Measurements from ENCODE around the gene CTDP1. TPM values are rescaled to one million over a fixed set of nuclear protein-coding genes. Genes with fewer than 3 reads are reported as not detected.
A peak's percentile ranks its signal among the peaks of the same experiment; 100 is the strongest.

The CTDP1 gene
- total RNA-seq, 2 donors from 2014 or later: 9.7 to 11.7 TPM

DNA sequence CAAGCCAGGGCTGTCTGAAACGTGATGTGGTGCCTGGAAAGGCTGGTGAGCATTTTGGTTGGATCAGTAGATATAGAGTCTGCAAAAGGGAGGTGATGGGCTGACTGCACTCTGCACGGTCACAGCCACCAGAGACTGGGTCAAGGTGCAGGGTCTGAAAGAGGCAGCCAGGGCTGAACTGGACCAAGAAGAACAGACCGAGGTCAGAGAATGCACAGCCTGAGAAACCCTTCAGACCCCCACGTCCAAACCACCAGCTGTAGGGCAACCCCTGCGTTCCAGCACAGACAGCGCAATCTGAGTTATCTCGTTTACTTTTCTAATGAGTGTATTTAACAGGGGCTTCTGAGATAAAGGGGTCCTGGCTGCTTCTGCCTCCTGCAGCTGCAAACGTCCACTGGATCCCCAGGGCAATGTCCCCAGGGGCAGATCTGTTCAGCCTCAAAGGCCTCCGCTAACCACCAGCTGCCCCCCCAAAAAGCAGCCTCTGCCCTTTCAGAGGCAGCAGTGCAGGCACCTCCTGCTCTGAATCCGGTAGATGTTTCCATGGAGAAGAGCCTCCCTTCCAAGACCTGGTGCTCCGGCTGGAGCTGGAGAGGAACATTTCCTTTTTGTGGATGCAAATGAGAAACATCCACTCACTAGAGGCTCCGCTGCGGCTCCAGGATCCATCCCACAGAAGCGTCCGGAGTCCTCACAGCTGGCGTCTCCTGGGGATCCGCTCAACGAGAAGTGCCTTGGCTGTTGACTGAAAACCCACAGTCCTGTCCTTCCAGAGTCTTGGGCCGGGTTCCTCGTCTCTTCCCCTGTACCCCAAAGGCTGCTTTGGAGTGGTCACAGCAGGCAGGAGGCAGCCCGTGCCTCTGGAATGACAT lies 117.2 kb downstream of the CTDP1 start:
- intact Hi-C loops (cut with DNase I): no loop called here
- DNase-seq (no peak), ATAC-seq (no peak)

DNA sequence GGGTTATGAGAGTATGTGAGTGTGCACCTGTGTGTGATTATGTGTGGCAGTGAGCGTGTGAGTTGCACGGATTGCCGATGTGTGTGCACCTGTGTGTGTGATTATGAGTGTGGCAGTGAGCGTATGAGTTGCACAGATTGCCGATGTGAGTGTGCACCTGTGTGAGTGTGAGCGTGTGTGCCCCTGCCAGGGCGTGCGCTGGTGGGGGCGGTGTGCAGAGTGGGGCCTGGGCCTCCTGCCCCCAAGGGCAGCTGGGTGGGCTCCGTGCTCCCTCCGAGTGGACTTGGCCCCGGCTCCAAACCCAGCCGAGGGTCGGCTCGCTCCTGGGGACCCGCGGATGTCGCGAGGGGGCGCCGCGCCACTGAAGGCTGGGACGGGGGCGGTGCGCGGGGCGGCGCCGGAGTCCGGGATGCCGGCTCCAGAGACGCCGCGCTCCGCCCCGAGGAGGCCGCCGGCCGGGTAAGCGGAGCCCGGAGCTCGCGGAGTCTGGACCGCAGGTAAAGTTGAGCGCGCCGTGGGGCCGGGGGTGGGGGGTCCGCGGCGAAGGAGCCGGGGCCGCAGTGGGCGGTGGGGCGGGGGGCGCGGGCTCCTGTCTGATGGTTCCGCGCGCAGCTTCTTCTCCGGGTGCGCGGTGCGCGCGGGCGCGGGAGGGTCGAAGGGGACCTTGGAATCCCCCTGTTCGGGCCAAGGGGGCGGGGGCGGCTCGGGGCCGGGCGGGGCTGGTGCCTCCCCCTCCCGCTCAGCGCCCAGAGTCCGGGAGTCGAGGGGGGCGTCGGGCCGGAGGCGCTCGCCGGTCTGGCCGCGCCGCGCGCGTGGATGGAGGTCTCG lies 118.1 kb downstream of the CTDP1 start, which contains the start of gene KCNG2:
Gene KCNG2 (plus strand): TSS at position 421 of the 828 bp plus-strand sequence. CDS start 65,730 bp downstream, outside the sequence.
- intact Hi-C loops (cut with DNase I): no loop called here
- DNase-seq: no peak

GRCh38 chr18:79798346-79798998 lies 118.9 kb downstream of the CTDP1 start:
- DNase-seq (no peak), ATAC-seq (peak in 1 of 2 donors; percentile 27)
- intact Hi-C loops (cut with DNase I): no loop called here

More for the DNA sequence above, 118.1 kb downstream of the CTDP1 start, which contains the start of gene KCNG2:
- peak; percentile 56 to 69 for ATAC-seq

DNA sequence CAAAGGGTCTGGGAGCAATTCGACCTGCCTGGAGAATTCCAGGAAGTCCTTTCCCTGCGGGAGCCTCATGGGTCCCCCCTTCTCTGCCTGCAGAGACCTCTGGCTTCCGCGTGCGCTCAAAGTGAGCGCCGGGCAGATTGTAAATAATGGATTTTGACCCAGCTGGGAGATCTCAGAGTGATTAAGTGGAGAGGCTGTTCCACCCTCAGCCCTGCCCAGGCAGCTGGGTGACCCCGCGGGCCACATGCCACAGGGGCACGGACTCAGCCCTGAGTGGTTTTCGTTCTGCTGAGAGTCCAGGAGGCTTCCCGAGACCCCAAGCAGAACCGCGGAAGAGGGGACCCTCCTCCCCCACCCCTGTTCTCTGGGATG lies 119.4 kb downstream of the CTDP1 start:
- intact Hi-C loops (cut with DNase I): no loop called here
- no peak for DNase-seq

GRCh38 chr18:79799619-79800370 lies 120.2 kb downstream of the CTDP1 start:
- no peak for DNase-seq
- ATAC-seq: no peak
- intact Hi-C loops (cut with DNase I): no loop called here

More for the DNA sequence above, 119.4 kb downstream of the CTDP1 start:
- ATAC-seq: no peak

- DNase-seq (no peak), ATAC-seq (no peak)
- intact Hi-C loops (cut with DNase I): no loop called here
These were observed 121.0 kb downstream of the CTDP1 start for GRCh38 chr18:79800371-79801180.

- ATAC-seq (no peak), DNase-seq (no peak)
- intact Hi-C loops (cut with DNase I): no loop called here
These were observed 121.6 kb downstream of the CTDP1 start for GRCh38 chr18:79801217-79801616.

DNA sequence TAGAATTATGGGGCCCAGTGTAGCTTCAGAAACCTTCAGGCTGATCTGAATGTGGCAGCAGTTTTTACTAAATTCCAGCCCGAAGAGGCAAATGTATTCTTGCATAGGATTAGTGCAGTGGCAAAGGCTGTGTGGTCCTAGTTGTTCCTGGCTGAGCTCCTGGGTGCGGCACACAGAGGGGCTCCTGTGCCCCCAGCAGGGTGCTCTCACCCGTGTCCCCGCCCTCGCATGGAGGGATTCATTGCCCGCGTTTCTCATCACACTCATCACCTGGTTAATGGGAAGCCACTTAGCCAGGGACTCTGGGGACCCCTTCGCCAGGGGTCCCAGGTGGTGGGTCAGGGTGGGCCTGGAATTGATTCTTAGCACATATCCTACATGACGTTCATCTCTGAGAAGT lies 122.0 kb downstream of the CTDP1 start:
- no peak for ATAC-seq
- intact Hi-C loops (cut with DNase I): no loop called here
- no peak for DNase-seq

DNA sequence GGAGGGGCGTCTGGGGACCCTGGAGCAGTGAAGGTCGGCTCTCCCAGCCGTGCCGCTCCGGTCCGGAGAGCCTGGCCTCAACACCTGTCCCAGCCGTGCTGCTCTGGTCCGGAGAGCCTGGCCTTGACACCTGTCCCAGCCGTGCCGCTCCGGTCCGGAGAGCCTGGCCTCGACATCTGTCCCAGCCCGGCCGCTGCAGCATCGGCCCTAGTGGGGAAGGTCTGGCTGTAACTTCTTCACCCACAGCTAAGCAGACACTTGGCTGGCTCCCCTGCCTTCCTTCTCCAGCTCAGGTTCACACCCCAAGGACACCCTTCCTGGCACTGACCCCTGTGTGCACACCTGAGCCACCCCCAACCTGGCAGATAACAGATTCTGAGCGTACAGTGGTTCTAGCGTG lies 122.7 kb downstream of the CTDP1 start:
- ATAC-seq (no peak), DNase-seq (no peak)
- intact Hi-C loops (cut with DNase I): no loop called here

DNA sequence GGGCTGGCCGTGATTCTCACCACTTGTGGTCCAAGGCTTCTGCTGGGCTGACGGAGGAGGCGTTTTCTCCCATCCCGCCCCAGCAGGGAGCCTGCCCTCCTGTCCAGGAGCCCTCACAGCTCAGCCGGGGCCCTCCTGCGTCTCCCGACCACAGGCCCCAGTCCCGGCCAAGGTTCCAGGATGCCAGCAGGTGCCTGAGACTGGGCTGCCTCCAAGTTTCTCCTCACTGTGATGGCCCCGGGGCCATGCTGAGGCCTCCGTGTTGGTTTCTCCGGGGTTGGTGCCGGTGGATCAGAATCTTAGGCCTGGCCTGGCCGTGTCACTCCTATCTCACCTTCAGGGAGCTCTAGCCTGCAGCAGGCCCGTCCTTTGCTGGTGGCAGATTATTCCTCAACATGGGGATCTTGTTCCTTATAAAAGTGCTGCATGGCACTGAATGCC lies 124.0 kb downstream of the CTDP1 start:
- intact Hi-C loops (cut with DNase I): no loop called here
- no peak for DNase-seq
- no peak for ATAC-seq

Other genes starting within 250 kb of the CTDP1 start
- gene KCNG2, start 118.1 kb downstream of the CTDP1 start, total RNA-seq: under 1 TPM in 1 of 2 donors, not detected in 1; 0.15 TPM

Data from left cardiac atrium (tissue), 4 donors.